ENCODE data around the gene LDHAL6A. TPM values are rescaled to one million over a fixed set of nuclear protein-coding genes. Genes with fewer than 3 reads are reported as not detected.

LDHAL6A gene
- total RNA-seq, 1 donor from 2014 or later: not detected

DNA sequence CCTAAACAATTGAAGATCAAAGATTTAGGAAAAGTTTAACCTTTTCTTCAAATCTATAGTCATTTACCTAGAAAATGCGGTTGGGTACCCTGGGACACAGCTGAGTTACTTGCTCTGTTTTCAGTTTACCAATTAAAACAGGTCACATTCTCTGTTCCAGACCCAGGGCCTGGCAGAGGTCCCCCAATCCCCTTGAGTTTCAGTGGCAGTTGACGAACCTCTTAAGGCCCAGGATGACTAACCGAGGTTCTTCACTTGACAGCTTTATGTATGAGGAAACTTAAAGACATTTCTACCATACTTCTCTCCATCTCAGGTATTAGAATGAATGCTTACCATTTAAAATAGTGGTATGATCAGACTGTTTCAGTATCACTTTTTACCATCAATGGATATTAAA, 16.3 kb downstream of the LDHAL6A start:
- H3K27me3 ChIP-seq (ENCODE audit: low read depth): no peaks in the 10 kb centered on the region
- TF ChIP-seq, protein P1, sequence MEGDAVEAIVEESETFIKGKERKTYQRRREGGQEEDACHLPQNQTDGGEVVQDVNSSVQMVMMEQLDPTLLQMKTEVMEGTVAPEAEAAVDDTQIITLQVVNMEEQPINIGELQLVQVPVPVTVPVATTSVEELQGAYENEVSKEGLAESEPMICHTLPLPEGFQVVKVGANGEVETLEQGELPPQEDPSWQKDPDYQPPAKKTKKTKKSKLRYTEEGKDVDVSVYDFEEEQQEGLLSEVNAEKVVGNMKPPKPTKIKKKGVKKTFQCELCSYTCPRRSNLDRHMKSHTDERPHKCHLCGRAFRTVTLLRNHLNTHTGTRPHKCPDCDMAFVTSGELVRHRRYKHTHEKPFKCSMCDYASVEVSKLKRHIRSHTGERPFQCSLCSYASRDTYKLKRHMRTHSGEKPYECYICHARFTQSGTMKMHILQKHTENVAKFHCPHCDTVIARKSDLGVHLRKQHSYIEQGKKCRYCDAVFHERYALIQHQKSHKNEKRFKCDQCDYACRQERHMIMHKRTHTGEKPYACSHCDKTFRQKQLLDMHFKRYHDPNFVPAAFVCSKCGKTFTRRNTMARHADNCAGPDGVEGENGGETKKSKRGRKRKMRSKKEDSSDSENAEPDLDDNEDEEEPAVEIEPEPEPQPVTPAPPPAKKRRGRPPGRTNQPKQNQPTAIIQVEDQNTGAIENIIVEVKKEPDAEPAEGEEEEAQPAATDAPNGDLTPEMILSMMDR (IDR thresholded peaks at IDR 0.05; ENCODE audit: borderline replicate concordance): no peak
- peaks cover 36% of the 10 kb centered on the region for H3K36me3 ChIP-seq
- no peak overlapping the region for H3K4me3 ChIP-seq
- H3K27ac ChIP-seq (replicated peaks): no peak overlapping the region
- intact Hi-C loops (cut with micrococcal nuclease): no loop called here
- no peaks in the 10 kb centered on the region for H3K4me1 ChIP-seq
- no peaks in the 10 kb centered on the region for H3K9me3 ChIP-seq (replicated peaks)
- DNase-seq: no peak

DNA sequence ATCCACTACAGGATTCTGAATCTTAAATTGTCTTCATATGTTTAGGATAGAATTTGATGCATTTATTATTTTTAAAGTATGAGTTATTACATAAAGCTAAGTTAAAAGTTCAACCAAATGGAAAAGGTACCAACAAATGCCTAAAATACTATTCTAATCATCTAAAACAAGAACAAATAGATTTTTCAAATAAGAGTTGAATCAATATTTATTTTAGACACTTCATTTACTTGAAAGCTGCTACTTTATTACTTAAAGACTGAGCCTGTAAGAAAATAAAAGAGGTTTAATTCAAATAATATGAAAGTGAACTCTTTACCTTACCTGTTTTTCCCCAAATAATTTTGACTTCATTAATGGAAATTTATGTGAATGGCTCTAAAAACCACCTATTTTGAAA, 16.9 kb downstream of the LDHAL6A start:
- Histone ChIP-seq H3K27me3 (ENCODE audit: low read depth) (no peaks in the 10 kb centered on the region), H3K9me3 (replicated peaks) (no peaks in the 10 kb centered on the region), H3K27ac (replicated peaks) (no peak overlapping the region), H3K36me3 (peaks cover 42% of the 10 kb centered on the region), H3K4me1 (no peaks in the 10 kb centered on the region), H3K4me3 (no peak overlapping the region)
- DNase-seq: no peak
- TF ChIP-seq, protein P1 (IDR thresholded peaks at IDR 0.05; ENCODE audit: borderline replicate concordance): no peak
- intact Hi-C loops (cut with micrococcal nuclease): no loop called here

DNA sequence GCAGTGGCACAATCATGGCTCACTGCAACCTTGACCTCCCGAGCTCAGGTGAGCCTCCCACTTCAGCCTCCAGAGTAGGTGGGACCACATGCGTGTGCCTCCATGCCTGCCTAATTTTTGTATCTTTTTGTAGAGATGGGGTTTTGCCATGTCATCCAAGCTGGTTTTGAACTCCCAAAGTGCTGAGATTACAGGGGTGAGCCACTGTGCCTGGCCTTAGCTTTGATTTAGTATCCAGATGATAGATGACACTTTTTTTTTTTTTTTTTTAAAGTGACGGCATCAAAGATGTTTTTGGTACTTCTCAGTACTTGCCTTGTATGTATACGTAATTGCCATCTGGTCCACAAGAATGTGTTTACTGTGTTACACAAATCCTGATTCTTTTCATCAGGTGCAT, 23.4 kb downstream of the LDHAL6A start:
- TF ChIP-seq, protein P1 (IDR thresholded peaks at IDR 0.05; ENCODE audit: borderline replicate concordance): no peak
- H3K4me3 ChIP-seq: no peak overlapping the region
- no peak overlapping the region for H3K27ac ChIP-seq (replicated peaks)
- intact Hi-C loops (cut with micrococcal nuclease): no loop called here
- H3K36me3 ChIP-seq: peaks cover 93% of the 10 kb centered on the region
- no peaks in the 10 kb centered on the region for H3K27me3 ChIP-seq (ENCODE audit: low read depth)
- DNase-seq: no peak
- peaks cover 6% of the 10 kb centered on the region for H3K4me1 ChIP-seq
- H3K9me3 ChIP-seq (replicated peaks): no peaks in the 10 kb centered on the region

DNA sequence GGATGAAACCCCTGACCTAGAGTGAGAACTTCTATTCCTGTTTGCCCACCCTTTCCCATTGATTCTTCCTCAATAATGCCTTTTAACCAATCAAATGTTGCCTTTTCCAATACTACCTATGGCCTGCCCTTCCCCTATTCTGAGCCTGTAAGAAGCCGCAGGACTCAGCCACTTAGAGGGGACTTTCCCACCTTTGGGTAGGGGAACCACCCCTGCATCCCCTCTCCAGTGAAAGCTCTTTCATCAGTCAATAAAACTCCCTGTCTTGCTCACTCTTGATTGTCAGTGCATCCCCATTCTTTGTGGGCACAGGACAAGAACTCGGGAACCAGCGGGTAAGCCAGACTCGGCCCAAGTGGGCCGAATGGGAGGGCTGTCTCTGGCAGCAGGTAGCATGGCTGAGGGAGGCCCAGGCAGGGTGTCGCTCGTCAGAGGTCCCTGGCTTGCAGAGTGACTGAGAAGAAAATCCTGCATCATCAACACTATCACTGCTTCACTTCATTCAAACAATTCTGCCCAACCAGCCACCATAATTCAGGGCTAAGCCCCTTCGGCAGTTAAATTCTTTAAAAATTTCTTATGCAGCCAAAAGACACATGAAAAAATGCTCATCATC, 30.4 kb downstream of the LDHAL6A start:
- Histone ChIP-seq H3K27me3 (ENCODE audit: low read depth) (no peaks in the 10 kb centered on the region), H3K4me3 (no peak overlapping the region), H3K9me3 (replicated peaks) (no peaks in the 10 kb centered on the region), H3K4me1 (no peaks in the 10 kb centered on the region), H3K27ac (replicated peaks) (no peak overlapping the region), H3K36me3 (peaks cover 66% of the 10 kb centered on the region)
- intact Hi-C loops (cut with micrococcal nuclease): loop anchor here (10.0 kb wide), 1 partner anchor 181 kb away; no protein-coding TSS in a partner anchor
- TF ChIP-seq, protein P1 (IDR thresholded peaks at IDR 0.05; ENCODE audit: borderline replicate concordance): no peak
- no peak for DNase-seq

DNA sequence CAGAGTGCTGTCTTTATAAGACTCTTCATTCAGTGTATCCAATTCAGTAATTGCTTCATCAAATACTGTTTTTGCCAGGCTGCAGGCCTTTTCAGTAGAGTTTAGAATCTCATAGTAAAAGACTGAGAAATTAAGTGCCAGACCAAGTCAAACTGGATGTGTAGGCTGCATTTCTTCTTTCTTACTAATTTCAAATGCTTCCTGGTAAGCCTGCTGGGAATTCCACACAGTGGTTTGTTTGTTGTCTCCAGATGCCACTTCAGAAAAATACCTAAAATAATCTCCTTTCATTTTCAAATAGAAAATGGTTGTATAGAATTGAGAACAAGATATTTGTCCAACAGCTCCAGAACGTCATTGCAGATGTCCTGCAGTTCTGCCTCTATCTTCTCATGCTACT, 34.7 kb downstream of the LDHAL6A start:
- Histone ChIP-seq H3K4me1 (peaks cover 15% of the 10 kb centered on the region), H3K4me3 (no peak overlapping the region), H3K27ac (replicated peaks) (no peak overlapping the region), H3K27me3 (ENCODE audit: low read depth) (no peaks in the 10 kb centered on the region), H3K36me3 (peaks cover 44% of the 10 kb centered on the region), H3K9me3 (replicated peaks) (no peaks in the 10 kb centered on the region)
- DNase-seq: no peak
- intact Hi-C loops (cut with micrococcal nuclease): no loop called here
- TF ChIP-seq, protein P1 (IDR thresholded peaks at IDR 0.05; ENCODE audit: borderline replicate concordance): no peak
